Stomach smooth muscle (tissue), 2 donors: ENCODE measurements around the gene NAV2.

Experiments
- H3K27ac ChIP-seq: one replicate; pipeline ENCODE4 v1.7.0; 2013; ENCODE audit warnings: mild to moderate bottlenecking, low read length, inconsistent platforms
- H3K27me3 ChIP-seq, 2 donors: one replicate each; pipeline ENCODE4 v1.7.0; 2013; ENCODE audit warnings: low read length in 2 of 2; ENCODE audit not compliant: insufficient read depth in 2 of 2, control insufficient read depth in 1 of 2
- H3K36me3 ChIP-seq, 2 donors: one replicate each; pipeline ENCODE4 v1.7.0; 2013; ENCODE audit warnings: low read length in 2 of 2; ENCODE audit not compliant: control insufficient read depth in 2 of 2, insufficient read depth in 2 of 2
- H3K4me1 ChIP-seq: one replicate; pipeline ENCODE4 v1.7.0; 2013; ENCODE audit warnings: low read length; ENCODE audit not compliant: control insufficient read depth, insufficient read depth
- H3K4me3 ChIP-seq, 2 donors: one replicate each; pipeline ENCODE4 v1.7.0; 2013; ENCODE audit warnings: low read length in 2 of 2
- H3K9ac ChIP-seq, 2 donors: one replicate each; pipeline ENCODE4 v1.7.0; 2013; ENCODE audit warnings: low read length in 2 of 2, mild to moderate bottlenecking in 1 of 2
- H3K9me3 ChIP-seq, 2 donors: one replicate each; pipeline ENCODE4 v1.7.0; 2013; ENCODE audit warnings: low read length in 2 of 2; ENCODE audit not compliant: control insufficient read depth in 2 of 2
- donor health status: healthy.
- donor health status: Pancreatic carcinoma.

Gene NAV2

DNA sequence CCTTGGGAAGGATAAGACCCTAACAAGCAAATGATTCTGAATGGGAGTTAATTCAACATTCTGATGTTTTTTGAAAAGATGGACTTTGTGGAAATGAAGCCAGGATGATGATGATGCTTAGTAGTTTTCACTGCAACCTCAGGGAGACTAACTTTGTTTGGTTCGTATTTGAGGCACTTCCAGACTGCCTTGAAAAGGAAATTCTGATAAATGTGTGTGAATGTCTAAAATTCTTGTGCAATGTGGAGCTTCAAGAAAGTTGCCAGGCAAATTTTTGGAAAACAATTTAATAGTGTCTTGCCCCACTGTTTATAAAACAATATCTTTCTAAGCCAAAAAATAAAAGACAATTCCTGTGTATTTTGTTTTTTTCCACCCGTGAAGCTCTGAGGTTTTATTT lies 11.2 kb upstream of the NAV2 start:
- Histone ChIP-seq H3K27ac (peak overlapping the region; percentile 74), H3K36me3 (no peaks in the 10 kb centered on the region), H3K9me3 (peaks cover 0 to 2% of the 10 kb centered on the region in 2 donors), H3K27me3 (no peaks in the 10 kb centered on the region), H3K4me1 (peaks cover 56% of the 10 kb centered on the region), H3K4me3 (no peak overlapping the region), H3K9ac (no peak overlapping the region)

DNA sequence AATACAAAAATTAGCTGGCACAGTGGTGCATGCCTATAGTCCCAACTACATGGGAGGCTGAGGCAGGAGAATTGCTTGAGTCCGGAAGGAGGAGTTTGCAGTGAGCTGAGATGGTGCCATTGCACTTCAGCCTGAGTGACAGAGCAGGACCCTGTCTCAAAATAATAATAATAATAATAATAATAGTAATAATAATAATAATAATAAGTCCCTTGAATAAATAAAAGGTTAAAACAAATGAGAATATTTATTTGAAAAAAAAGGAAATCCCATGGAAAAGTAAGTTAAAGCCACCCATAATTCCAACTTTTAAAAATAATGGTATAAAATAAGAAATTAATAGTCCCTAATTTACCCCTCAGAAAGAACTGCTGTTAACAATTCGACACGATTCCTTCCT lies 10.0 kb upstream of the NAV2 start:
- Histone ChIP-seq H3K4me3 (no peak overlapping the region), H3K4me1 (peaks cover 51% of the 10 kb centered on the region), H3K27me3 (no peaks in the 10 kb centered on the region), H3K9me3 (no peaks in the 10 kb centered on the region), H3K9ac (no peak overlapping the region), H3K36me3 (no peaks in the 10 kb centered on the region), H3K27ac (peak overlapping the region; percentile 74)

DNA sequence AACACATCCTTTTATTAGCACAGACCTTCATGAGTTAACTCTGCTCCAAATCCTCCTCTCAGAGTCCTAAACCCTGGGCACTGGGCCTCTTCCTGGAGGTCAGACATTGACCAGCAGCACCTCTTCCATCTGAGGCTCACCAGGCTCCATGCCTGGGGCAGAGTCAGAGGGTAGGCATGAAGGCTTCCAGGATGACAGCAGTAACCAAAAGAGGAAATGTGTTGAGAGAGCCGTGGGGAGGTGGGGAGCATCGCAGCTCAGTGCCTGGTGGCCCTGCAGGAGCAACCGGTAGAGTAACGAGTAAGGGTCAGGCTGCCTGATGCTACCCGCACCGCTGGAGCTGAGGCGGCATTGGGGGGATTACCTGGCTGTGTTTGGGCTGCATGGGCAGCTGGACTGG lies 9.4 kb upstream of the NAV2 start:
- Histone ChIP-seq H3K4me1 (peaks cover 45% of the 10 kb centered on the region), H3K27me3 (no peaks in the 10 kb centered on the region), H3K27ac (peak overlapping the region; percentile 90), H3K9ac (peak overlapping the region; percentile 44 to 55), H3K9me3 (no peaks in the 10 kb centered on the region), H3K4me3 (peak overlapping the region in 1 of 2 donors; percentile 15), H3K36me3 (no peaks in the 10 kb centered on the region)

DNA sequence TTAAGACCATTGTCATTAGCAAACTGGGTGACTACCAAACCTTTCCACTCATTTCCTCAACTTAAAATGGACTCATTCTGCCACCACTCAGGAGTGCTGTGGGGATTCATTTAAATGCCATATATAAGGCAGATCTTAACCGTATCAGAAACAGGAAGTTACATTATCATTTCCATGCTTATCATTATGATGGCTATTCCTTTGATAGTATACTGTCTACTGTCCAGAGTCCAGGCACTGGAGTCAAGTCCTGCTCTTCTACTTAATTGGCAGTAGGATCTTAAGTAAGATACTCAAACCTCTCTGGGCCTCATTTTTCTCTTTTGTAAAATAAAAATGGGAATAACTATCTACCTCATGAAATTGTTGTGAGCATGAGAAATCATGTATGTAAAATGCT lies 8.4 kb upstream of the NAV2 start:
- peaks cover 37% of the 10 kb centered on the region for H3K4me1 ChIP-seq
- no peaks in the 10 kb centered on the region for H3K9me3 ChIP-seq
- H3K27me3 ChIP-seq: no peaks in the 10 kb centered on the region
- no peaks in the 10 kb centered on the region for H3K36me3 ChIP-seq
- H3K27ac ChIP-seq: peak overlapping the region; percentile 90
- H3K9ac ChIP-seq: peak overlapping the region; percentile 7 to 44
- H3K4me3 ChIP-seq: no peak overlapping the region

DNA sequence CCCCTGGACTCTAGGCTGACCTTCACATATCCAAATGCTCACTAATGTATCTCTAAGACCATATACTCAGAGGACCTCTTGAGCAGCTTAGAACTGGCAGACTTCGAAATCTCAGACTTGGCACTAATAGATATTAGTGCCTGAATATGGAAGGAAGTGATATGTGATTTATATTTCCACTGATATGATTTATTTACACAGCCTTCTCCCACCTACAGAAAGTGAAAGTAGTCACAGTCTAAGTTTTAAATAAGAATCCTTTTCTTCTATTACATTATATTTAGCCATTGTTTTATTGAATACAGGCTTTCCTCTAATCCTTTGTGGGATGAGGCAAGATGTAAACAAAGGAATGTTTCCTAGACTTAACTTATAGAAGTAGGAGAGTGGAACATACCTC lies 6.7 kb upstream of the NAV2 start:
- H3K9ac ChIP-seq: peak overlapping the region in 1 of 2 donors; percentile 36
- peaks cover 37% of the 10 kb centered on the region for H3K4me1 ChIP-seq
- no peaks in the 10 kb centered on the region for H3K27me3 ChIP-seq
- H3K9me3 ChIP-seq: no peaks in the 10 kb centered on the region
- H3K4me3 ChIP-seq: peak overlapping the region in 1 of 2 donors; percentile 26
- peak overlapping the region; percentile 55 for H3K27ac ChIP-seq
- no peaks in the 10 kb centered on the region for H3K36me3 ChIP-seq

DNA sequence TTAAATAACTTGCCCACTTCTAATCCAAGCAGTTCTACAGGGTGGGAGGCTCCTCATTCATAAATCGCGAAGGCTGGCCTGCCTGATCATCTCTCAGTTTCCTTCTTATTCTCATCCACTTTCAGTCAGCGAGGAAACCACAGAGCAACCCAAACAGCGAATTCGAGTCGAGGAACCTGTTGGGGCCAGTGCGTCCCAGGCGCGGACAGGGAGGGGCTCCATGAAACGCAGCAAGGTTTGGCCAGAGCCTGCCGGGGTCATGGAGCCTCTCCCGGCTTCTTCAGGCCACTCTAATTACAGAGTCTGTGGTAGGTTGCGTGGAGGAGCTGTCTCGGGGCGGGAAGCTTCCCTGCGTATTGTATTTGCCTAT lies 741 bp upstream of the NAV2 start:
- Histone ChIP-seq H3K36me3 (no peaks in the 10 kb centered on the region), H3K9ac (peak overlapping the region; percentile 78 to 84), H3K4me3 (peak overlapping the region; percentile 76), H3K4me1 (peaks cover 47% of the 10 kb centered on the region), H3K9me3 (no peaks in the 10 kb centered on the region), H3K27ac (peak overlapping the region; percentile 96), H3K27me3 (peaks cover 0 to 2% of the 10 kb centered on the region in 2 donors)

DNA sequence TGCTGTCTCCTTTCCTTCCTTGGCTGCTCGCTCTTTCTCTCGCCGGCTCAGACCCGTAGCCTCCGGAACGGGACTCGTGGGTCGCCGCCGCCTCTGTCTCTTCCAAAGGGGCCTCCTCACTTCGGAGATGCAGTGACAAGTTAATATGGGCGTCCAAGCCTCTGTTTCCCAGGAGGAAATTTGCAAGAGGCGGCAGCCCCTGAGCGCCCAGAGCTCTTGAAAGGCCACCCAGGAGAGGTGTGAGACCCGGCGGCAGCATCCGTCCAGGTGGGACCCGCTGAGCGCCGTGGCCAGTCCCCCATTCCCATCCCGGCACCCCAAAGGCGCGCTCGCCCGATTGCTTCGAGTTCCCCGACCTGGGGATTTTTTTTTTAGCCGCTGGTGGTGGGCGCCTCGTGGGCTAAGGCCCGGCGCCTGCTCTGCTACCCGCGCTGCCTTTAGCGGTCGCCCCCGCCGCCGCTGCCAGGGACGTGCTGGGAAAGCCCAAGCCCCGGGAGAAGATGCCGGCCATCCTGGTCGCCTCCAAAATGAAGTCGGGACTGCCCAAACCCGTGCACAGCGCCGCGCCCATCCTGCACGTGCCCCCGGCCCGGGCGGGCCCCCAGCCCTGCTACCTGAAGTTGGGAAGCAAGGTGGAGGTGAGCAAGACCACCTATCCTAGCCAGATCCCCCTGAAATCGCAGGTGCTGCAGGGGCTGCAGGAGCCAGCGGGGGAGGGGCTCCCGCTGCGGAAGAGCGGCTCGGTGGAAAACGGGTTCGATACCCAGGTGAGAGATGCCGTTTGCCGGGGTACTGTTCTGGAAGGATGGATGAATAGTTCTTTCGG lies 772 bp downstream of the NAV2 start:
- peaks cover 0 to 2% of the 10 kb centered on the region in 2 donors for H3K27me3 ChIP-seq
- peaks cover 58% of the 10 kb centered on the region for H3K4me1 ChIP-seq
- H3K9me3 ChIP-seq: no peaks in the 10 kb centered on the region
- peak overlapping the region; percentile 92 for H3K27ac ChIP-seq
- H3K4me3 ChIP-seq: peak overlapping the region; percentile 91 to 98
- no peaks in the 10 kb centered on the region for H3K36me3 ChIP-seq
- peak overlapping the region; percentile 93 to 97 for H3K9ac ChIP-seq

DNA sequence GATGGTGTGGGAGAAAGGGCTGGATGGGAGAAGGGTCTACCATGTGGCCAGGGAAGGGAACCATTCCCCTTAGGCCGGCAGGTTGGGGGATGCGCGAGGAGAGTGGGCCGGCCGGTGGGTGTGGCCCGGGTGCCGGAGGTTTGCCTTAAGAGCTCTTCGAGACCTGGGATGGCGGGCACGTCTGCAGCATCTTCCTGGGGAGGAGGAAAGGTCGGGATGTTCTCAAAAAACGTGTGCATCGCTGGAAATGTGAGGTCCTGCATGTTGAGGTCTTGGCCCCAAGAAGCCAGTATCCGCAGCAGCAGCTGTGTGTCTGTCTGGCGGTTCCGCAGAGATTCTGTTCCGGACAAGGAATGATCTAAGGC lies 1.4 kb downstream of the NAV2 start:
- Histone ChIP-seq H3K27ac (peak overlapping the region; percentile 92), H3K36me3 (no peaks in the 10 kb centered on the region), H3K9me3 (no peaks in the 10 kb centered on the region), H3K9ac (peak overlapping the region; percentile 93 to 97), H3K4me1 (peaks cover 64% of the 10 kb centered on the region), H3K27me3 (peaks cover 0 to 2% of the 10 kb centered on the region in 2 donors), H3K4me3 (peak overlapping the region; percentile 91 to 98)

DNA sequence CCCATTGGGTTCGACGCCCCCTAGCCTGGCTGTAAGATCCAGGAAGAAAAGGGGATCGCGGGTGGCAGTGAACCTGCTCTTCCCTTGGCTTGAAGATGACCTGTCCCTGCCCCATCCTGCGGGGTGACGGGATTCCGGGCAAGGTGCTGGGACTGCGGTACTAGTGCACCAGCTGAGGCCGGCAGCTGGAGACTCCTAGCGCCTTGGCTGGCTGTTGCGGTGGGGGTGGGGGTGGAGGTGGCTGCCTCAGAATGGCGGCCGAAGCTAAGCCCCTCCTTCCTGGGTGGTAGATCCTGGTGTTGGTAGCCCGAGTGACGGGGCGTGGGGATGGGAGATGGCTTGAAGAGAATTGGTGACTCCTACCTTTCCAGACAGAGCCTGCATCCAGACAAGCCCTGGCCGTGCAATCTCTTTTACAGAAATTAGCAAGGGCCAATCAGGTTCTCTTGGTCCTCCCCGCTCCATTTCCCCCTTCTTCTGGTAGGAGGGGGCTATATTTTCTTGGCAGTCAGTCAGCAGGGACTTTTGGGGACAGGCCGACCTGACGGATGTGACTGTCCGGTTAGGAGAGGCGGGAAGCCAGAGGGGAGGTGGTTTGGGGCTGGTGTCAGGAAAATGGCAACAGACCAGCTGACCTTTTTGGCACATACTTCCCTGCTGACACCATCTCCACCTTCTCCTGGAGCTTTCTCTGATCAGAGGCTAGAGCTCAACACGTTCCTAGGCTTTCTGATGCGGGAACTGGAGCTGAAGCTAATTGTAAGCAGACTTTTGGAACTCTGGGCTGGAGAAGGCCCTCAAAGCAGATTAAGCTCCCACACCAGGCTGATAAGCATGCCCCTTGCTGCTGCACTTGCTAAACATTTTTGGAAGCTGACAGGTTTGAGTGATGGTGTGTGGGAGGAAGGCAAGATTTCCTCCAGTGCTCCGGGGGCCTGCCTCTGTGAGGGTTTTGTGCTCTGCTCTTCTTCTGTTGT lies 2.0 kb downstream of the NAV2 start:
- H3K4me3 ChIP-seq: peak overlapping the region; percentile 91 to 98
- no peaks in the 10 kb centered on the region for H3K9me3 ChIP-seq
- peak overlapping the region; percentile 92 for H3K27ac ChIP-seq
- H3K9ac ChIP-seq: peak overlapping the region; percentile 93 to 97
- H3K4me1 ChIP-seq: peaks cover 70% of the 10 kb centered on the region
- H3K36me3 ChIP-seq: no peaks in the 10 kb centered on the region
- peaks cover 0 to 2% of the 10 kb centered on the region in 2 donors for H3K27me3 ChIP-seq

DNA sequence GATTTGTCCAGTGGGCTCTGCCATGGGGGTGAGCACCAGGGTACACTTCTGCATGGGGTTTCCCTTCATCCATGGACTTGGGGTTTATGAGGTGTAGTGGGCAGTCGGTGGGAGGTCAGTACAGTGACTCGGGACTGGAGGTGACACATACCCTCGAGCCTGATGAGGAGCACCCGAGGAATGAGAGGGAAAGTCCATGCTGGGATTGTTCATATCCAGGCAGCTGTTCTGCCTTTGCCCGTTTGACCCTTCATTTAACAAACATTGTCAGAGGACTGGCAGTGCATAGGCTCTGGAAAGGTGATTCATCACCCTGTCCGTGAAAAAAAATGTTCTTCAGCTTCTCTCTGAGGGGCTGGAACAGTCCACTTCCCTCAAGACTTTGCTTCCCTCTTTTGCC lies 2.7 kb downstream of the NAV2 start:
- H3K4me1 ChIP-seq: peaks cover 72% of the 10 kb centered on the region
- peak overlapping the region; percentile 91 to 98 for H3K4me3 ChIP-seq
- no peaks in the 10 kb centered on the region for H3K9me3 ChIP-seq
- no peaks in the 10 kb centered on the region for H3K36me3 ChIP-seq
- peak overlapping the region; percentile 93 to 97 for H3K9ac ChIP-seq
- H3K27me3 ChIP-seq: peaks cover 0 to 2% of the 10 kb centered on the region in 2 donors
- peak overlapping the region; percentile 92 for H3K27ac ChIP-seq
